Mesenchymal stem cell (in vitro differentiated cells and primary cell): Measurements from ENCODE around the gene CXorf49B. TPM values are rescaled to one million over a fixed set of nuclear protein-coding genes. Genes with fewer than 3 reads are reported as not detected.

Experiments used
- DNase-seq: peaks from one replicate; pipeline ENCODE4 v3.0.0-alpha.2; 2013
- H2AFZ ChIP-seq: one replicate; pipeline ENCODE4 v1.6.1; 2013; ENCODE audit warnings: low read depth, mild to moderate bottlenecking, control low read depth, inconsistent platforms, low read length, moderate library complexity
- H2AK5ac ChIP-seq: 2 replicates; pipeline ENCODE4 v1.6.1; 2013; ENCODE audit warnings: low read length, moderate library complexity, mild to moderate bottlenecking, inconsistent platforms; ENCODE audit not compliant: severe bottlenecking
- H2BK120ac ChIP-seq: one replicate; pipeline ENCODE4 v1.6.1; 2013; ENCODE audit warnings: low read depth, mild to moderate bottlenecking, inconsistent platforms, low read length, moderate library complexity
- H2BK12ac ChIP-seq, 2 experiments: one replicate each; pipeline ENCODE4 v1.6.1; 2013; ENCODE audit warnings: inconsistent platforms in 2 of 2, low read length in 2 of 2, mild to moderate bottlenecking in 2 of 2, moderate library complexity in 2 of 2, control low read depth in 1 of 2
- H2BK15ac ChIP-seq: one replicate; pipeline ENCODE4 v1.6.1; 2013; ENCODE audit warnings: mild to moderate bottlenecking, low read depth, inconsistent platforms; ENCODE audit not compliant: poor library complexity, severe bottlenecking
- H2BK5ac ChIP-seq: 2 replicates; pipeline ENCODE4 v1.6.1; 2013; ENCODE audit warnings: low read depth, mild to moderate bottlenecking, low read length, control low read depth, inconsistent platforms; ENCODE audit not compliant: poor library complexity, severe bottlenecking
- H3K14ac ChIP-seq, 2 experiments: one replicate each; pipeline ENCODE4 v1.6.1; 2013; ENCODE audit warnings: inconsistent platforms in 2 of 2, low read length in 2 of 2, control low read depth in 1 of 2, mild to moderate bottlenecking in 1 of 2, moderate library complexity in 1 of 2
- H3K18ac ChIP-seq, 2 experiments: one replicate each; pipeline ENCODE4 v1.6.1; 2013; ENCODE audit warnings: inconsistent platforms in 2 of 2, low read length in 2 of 2, control low read depth in 1 of 2, low read depth in 1 of 2, mild to moderate bottlenecking in 1 of 2
- H3K23ac ChIP-seq, 2 experiments: one replicate each; pipeline ENCODE4 v1.6.1; 2013; ENCODE audit warnings: inconsistent platforms in 2 of 2, low read length in 2 of 2, mild to moderate bottlenecking in 2 of 2, moderate library complexity in 2 of 2, control low read depth in 1 of 2
- H3K27ac ChIP-seq: 2 replicates; pipeline ENCODE4 v1.5.1; 2013; ENCODE audit warnings: mild to moderate bottlenecking, moderate library complexity, low read length, control low read depth, inconsistent platforms; ENCODE audit not compliant: poor library complexity, severe bottlenecking
- H3K27me3 ChIP-seq, 2 experiments: 2 replicates each; pipeline versions ENCODE4 v1.6.1 to v1.7.0; 2013; ENCODE audit warnings: low read length in 2 of 2, mild to moderate bottlenecking in 2 of 2, moderate library complexity in 2 of 2, control low read depth in 1 of 2, inconsistent platforms in 1 of 2; ENCODE audit not compliant: control insufficient read depth in 1 of 2, insufficient read depth in 1 of 2
- H3K36me3 ChIP-seq, 2 experiments: 2 replicates each; pipeline versions ENCODE4 v1.6.1 to v1.7.0; 2013; ENCODE audit warnings: low read length in 2 of 2, control low read depth in 1 of 2, inconsistent platforms in 1 of 2, low read depth in 1 of 2, mild to moderate bottlenecking in 1 of 2; ENCODE audit not compliant: insufficient read depth in 2 of 2, control insufficient read depth in 1 of 2
- H3K4ac ChIP-seq, 2 experiments: one replicate each; pipeline ENCODE4 v1.6.1; 2013; ENCODE audit warnings: inconsistent platforms in 2 of 2, low read length in 2 of 2, mild to moderate bottlenecking in 2 of 2, moderate library complexity in 2 of 2, control low read depth in 1 of 2, low read depth in 1 of 2
- H3K4me1 ChIP-seq: 2 replicates; pipeline ENCODE4 v1.6.1; 2013; ENCODE audit warnings: low read depth, low read length, control low read depth; ENCODE audit not compliant: control insufficient read depth, insufficient read depth
- H3K4me2 ChIP-seq: 2 replicates; pipeline ENCODE4 v1.6.1; 2013; ENCODE audit warnings: low read length, mild to moderate bottlenecking, inconsistent platforms; ENCODE audit not compliant: poor library complexity, severe bottlenecking
- H3K4me3 ChIP-seq, 2 experiments: 2 replicates each; pipeline versions ENCODE4 v1.5.1 to v1.7.0; 2013; ENCODE audit warnings: low read length in 2 of 2, mild to moderate bottlenecking in 2 of 2, control low read depth in 1 of 2, low read depth in 1 of 2; ENCODE audit not compliant: insufficient read depth in 1 of 2
- H3K79me1 ChIP-seq: replicated peaks from 2 replicates; pipeline ENCODE4 v1.6.1; 2013; ENCODE audit warnings: mild to moderate bottlenecking, control low read depth, low read length, inconsistent platforms; ENCODE audit not compliant: poor library complexity, severe bottlenecking
- H3K9ac ChIP-seq: 2 replicates; pipeline ENCODE4 v1.7.0; 2013; ENCODE audit warnings: mild to moderate bottlenecking, low read length, moderate library complexity
- H3K9me3 ChIP-seq: 2 replicates; pipeline ENCODE4 v1.7.0; 2013; ENCODE audit warnings: mild to moderate bottlenecking, low read length; ENCODE audit not compliant: control insufficient read depth
- H4K8ac ChIP-seq: one replicate; pipeline ENCODE4 v1.6.1; 2013; ENCODE audit warnings: inconsistent platforms, mild to moderate bottlenecking, low read length, moderate library complexity
- H4K91ac ChIP-seq: one replicate; pipeline ENCODE4 v1.6.1; 2013; ENCODE audit warnings: mild to moderate bottlenecking, low read length, inconsistent platforms
- WGBS: methylation state at CpG from one replicate; pipeline ENCODE4 v1.1.7; 2013; ENCODE audit warnings: mixed read lengths; 5-methylcytosine and 5-hydroxymethylcytosine counted together
- small RNA-seq: library from polyadenylated mRNA; stranded (forward); fragments of <200 nt; extraction: miRNeasy Mini kit (QIAGEN cat#:217004); gene quantifications from one replicate; pipeline ENCODE3, GENCODE V24; 2013; ENCODE audit warnings: low read depth

CXorf49B gene

GRCh38 chrX:71815906-71816156 lies 52.7 kb downstream of the CXorf49B start:
- H2BK15ac ChIP-seq, result no peak overlapping the region
- H2BK5ac ChIP-seq, result no peak overlapping the region
- H2AK5ac ChIP-seq, result no peak overlapping the region
- H3K4me2 ChIP-seq, result no peak overlapping the region
- H3K9me3 ChIP-seq, result peaks cover 4% of the 10 kb centered on the region
- no peak overlapping the region for H3K9ac ChIP-seq
- DNase-seq, result no peak
- no peak overlapping the region for H2AFZ ChIP-seq
- WGBS, result 71% methylated on average over 1 of the region's 2 CpGs
- H2BK120ac ChIP-seq, result no peak overlapping the region
- H2BK12ac ChIP-seq, result no peak overlapping the region
- H3K14ac ChIP-seq, result no peak overlapping the region
- no peak overlapping the region for H3K23ac ChIP-seq
- H3K4me3 ChIP-seq, result peak overlapping the region in 1 of 2 experiments; percentile 33
- no peaks in the 10 kb centered on the region for H3K79me1 ChIP-seq
- H3K4me1 ChIP-seq, result no peaks in the 10 kb centered on the region
- H3K27ac ChIP-seq, result no peak overlapping the region
- peaks cover 0 to 45% of the 10 kb centered on the region in 2 experiments for H3K27me3 ChIP-seq
- H4K8ac ChIP-seq, result no peak overlapping the region
- no peak overlapping the region for H3K4ac ChIP-seq
- no peaks in the 10 kb centered on the region for H3K36me3 ChIP-seq
- H4K91ac ChIP-seq, result no peak overlapping the region
- H3K18ac ChIP-seq, result no peak overlapping the region

Small RNA genes lying within 50 kb of the gene (small RNA-seq; reads per million reads assigned to genes)
- gene BX276092.1 (not detected), gene BX276092.6 (not detected), gene BX276092.8 (not detected)
